PFSK-1 (cell line): ENCODE measurements around the gene ROBO1.

ENCODE experiments used
- SIN3A ChIP-seq: IDR thresholded peaks from 2 replicates; pipeline ENCODE4 v1.6.1; 2012; ENCODE audit warnings: mild to moderate bottlenecking, low read length, moderate library complexity, borderline replicate concordance; ENCODE audit not compliant: insufficient read depth
- TF ChIP-seq, protein P1 (sequence below), 2 experiments: IDR thresholded peaks; 2 replicates each; pipeline versions ENCODE4 v1.6.1 to v1.8.0; 2011 to 2012; ENCODE audit warnings: low read depth in 2 of 2, low read length in 2 of 2, control low read depth in 1 of 2, inconsistent platforms in 1 of 2, mild to moderate bottlenecking in 1 of 2, moderate library complexity in 1 of 2; ENCODE audit not compliant: insufficient read depth in 1 of 2

DNA sequence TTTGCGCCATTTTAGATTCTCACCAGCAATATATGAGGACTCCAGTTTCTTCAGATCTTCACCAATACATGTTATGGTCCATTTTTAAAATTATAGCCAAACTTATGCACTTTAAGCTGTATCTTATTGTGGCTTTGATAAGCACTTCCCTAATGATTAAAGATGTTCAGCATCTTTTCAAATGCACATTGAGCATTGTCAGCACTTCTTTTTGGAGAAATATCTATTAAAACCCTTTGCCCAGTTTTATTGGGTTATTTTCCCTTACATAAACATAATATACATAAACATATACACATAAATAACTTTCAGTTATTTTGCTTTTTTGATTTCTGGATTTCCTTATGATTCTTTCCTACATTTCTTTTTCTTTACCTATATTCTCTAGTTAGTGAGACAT lies 83.8 kb downstream of the ROBO1 start:
- TF ChIP-seq, protein P1, sequence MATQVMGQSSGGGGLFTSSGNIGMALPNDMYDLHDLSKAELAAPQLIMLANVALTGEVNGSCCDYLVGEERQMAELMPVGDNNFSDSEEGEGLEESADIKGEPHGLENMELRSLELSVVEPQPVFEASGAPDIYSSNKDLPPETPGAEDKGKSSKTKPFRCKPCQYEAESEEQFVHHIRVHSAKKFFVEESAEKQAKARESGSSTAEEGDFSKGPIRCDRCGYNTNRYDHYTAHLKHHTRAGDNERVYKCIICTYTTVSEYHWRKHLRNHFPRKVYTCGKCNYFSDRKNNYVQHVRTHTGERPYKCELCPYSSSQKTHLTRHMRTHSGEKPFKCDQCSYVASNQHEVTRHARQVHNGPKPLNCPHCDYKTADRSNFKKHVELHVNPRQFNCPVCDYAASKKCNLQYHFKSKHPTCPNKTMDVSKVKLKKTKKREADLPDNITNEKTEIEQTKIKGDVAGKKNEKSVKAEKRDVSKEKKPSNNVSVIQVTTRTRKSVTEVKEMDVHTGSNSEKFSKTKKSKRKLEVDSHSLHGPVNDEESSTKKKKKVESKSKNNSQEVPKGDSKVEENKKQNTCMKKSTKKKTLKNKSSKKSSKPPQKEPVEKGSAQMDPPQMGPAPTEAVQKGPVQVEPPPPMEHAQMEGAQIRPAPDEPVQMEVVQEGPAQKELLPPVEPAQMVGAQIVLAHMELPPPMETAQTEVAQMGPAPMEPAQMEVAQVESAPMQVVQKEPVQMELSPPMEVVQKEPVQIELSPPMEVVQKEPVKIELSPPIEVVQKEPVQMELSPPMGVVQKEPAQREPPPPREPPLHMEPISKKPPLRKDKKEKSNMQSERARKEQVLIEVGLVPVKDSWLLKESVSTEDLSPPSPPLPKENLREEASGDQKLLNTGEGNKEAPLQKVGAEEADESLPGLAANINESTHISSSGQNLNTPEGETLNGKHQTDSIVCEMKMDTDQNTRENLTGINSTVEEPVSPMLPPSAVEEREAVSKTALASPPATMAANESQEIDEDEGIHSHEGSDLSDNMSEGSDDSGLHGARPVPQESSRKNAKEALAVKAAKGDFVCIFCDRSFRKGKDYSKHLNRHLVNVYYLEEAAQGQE (IDR thresholded peaks at IDR 0.05; ENCODE audit: insufficient read depth in 1 of 2, low read depth in 2 of 2, low read length in 2 of 2), result no peak
- no peak for TF ChIP-seq SIN3A
